ENCODE results near the gene U2AF2.

Gene U2AF2

GRCh38 chr19:55643887-55644176, 11.0 kb upstream of the U2AF2 start:
- DNase-seq = no peak

GRCh38 chr19:55644191-55644833, 10.5 kb upstream of the U2AF2 start:
- no peak for DNase-seq

- no peak for DNase-seq
Measured at GRCh38 chr19:55644842-55645511, 9.9 kb upstream of the U2AF2 start.

GRCh38 chr19:55645512-55645881, 9.3 kb upstream of the U2AF2 start:
- no peak for DNase-seq

- no peak for DNase-seq
Measured at GRCh38 chr19:55646889-55647731, 7.7 kb upstream of the U2AF2 start.

GRCh38 chr19:55647732-55648584, 6.9 kb upstream of the U2AF2 start, which contains the start of gene CCDC106:
Gene CCDC106, plus strand, starts transcription at chr19:55648212. Its CDS starts 835 bp downstream, at chr19:55649047.
- peak; percentile 81 for DNase-seq

- DNase-seq = no peak
Measured at GRCh38 chr19:55648585-55649267, 6.1 kb upstream of the U2AF2 start.

- no peak for DNase-seq
Measured at GRCh38 chr19:55649268-55650125, 5.3 kb upstream of the U2AF2 start.

- DNase-seq = no peak
Measured at GRCh38 chr19:55650126-55650557, 4.7 kb upstream of the U2AF2 start.

- DNase-seq = no peak
Measured at GRCh38 chr19:55650602-55651230, 4.1 kb upstream of the U2AF2 start.

- no peak for DNase-seq
Measured at GRCh38 chr19:55651236-55651635, 3.6 kb upstream of the U2AF2 start.

GRCh38 chr19:55652311-55653128, 2.3 kb upstream of the U2AF2 start:
- no peak for DNase-seq

GRCh38 chr19:55653651-55654322, 1.0 kb upstream of the U2AF2 start:
- peak; percentile 99 for DNase-seq

GRCh38 chr19:55654323-55654867, 440 bp upstream of the U2AF2 start:
- DNase-seq = peak; percentile 100

GRCh38 chr19:55655648-55656040, 809 bp downstream of the U2AF2 start:
- no peak for DNase-seq

GRCh38 chr19:55656552-55656951, 1.7 kb downstream of the U2AF2 start:
- DNase-seq = no peak

GRCh38 chr19:55656988-55657747, 2.3 kb downstream of the U2AF2 start:
- DNase-seq = no peak

Measured in fibroblast of skin of scalp (primary cell).